ENCODE measurements around the gene LCN10. TPM values are rescaled to one million over a fixed set of nuclear protein-coding genes. Genes with fewer than 3 reads are reported as not detected.

Gene LCN10
- total RNA-seq, 1 experiment from 2014 or later = 1.5 TPM

GRCh38 chr9:136759436-136760325, 16.9 kb upstream of the LCN10 start:
- H2BK20ac ChIP-seq (ENCODE audit: low read depth, low read length, poor library complexity, severe bottlenecking) = no peak overlapping the region
- no peaks in the 10 kb centered on the region for H3K79me2 ChIP-seq (ENCODE audit: insufficient read depth, low read length)
- H3K4ac ChIP-seq (ENCODE audit: low read depth, low read length) = no peak overlapping the region
- H3K14ac ChIP-seq (ENCODE audit: insufficient read depth, low read length) = no peak overlapping the region
- H4K91ac ChIP-seq (ENCODE audit: insufficient read length, low read depth, low read length) = no peak overlapping the region
- H2BK12ac ChIP-seq (ENCODE audit: insufficient read length, low read depth, low read length) = no peak overlapping the region
- peak overlapping the region in 1 of 3 experiments; percentile 74; a peak in 1 of 7 replicates for H3K27ac Mint-ChIP-seq
- no peak overlapping the region for H2BK15ac ChIP-seq (ENCODE audit: low read depth, low read length)
- H2AK5ac ChIP-seq (ENCODE audit: insufficient read length, low read length) = no peak overlapping the region
- H3K4me1 ChIP-seq (ENCODE audit: insufficient read depth, low read length) = no peaks in the 10 kb centered on the region
- H4K8ac ChIP-seq (replicated peaks; ENCODE audit: insufficient read length, low read depth, low read length) = no peak overlapping the region
- no peaks in the 10 kb centered on the region for H3K79me1 ChIP-seq (ENCODE audit: insufficient read depth, low read depth, low read length, poor library complexity, severe bottlenecking)
- no peak overlapping the region for H2BK5ac ChIP-seq (ENCODE audit: insufficient read length, low read length)
- H3K56ac ChIP-seq (ENCODE audit: insufficient read length, low read depth, low read length) = no peak overlapping the region
- peak overlapping the region in 1 of 2 experiments; percentile 40; a peak in 1 of 5 replicates for H3K4me3 Mint-ChIP-seq
- H4K20me1 ChIP-seq (ENCODE audit: control insufficient read depth, insufficient read depth, insufficient read length) = no peaks in the 10 kb centered on the region
- TF ChIP-seq CTCF (conservative IDR thresholded peaks at IDR 0.05) = no peak
- no peak overlapping the region for H3K23ac ChIP-seq (ENCODE audit: insufficient read length, low read depth, low read length)
- no peak overlapping the region for H3K4me2 ChIP-seq (ENCODE audit: insufficient read depth, insufficient read length, low read length)
- no peaks in the 10 kb centered on the region for H3K9me3 ChIP-seq (ENCODE audit: control insufficient read depth, low read depth, low read length)
- H3K27ac ChIP-seq (ENCODE audit: insufficient read length, low read depth, low read length) = no peak overlapping the region
- H3K23me2 ChIP-seq (ENCODE audit: insufficient read length, low read depth, low read length, poor library complexity, severe bottlenecking) = no peaks in the 10 kb centered on the region
- no peak overlapping the region for H2BK120ac ChIP-seq (ENCODE audit: low read depth, low read length, poor library complexity, severe bottlenecking)
- H3K4me1 Mint-ChIP-seq = peaks cover 12 to 28% of the 10 kb centered on the region in 2 experiments; a peak in 3 of 4 replicates
- no peak overlapping the region for H3T11ph ChIP-seq (ENCODE audit: low read length)
- peaks cover 9 to 11% of the 10 kb centered on the region in 2 experiments; a peak in 4 of 5 replicates for H3K9me3 Mint-ChIP-seq
- H3K36me3 Mint-ChIP-seq (ENCODE audit: insufficient read depth in 1 of 3, low read depth in 3 of 3) = peaks cover 2 to 9% (median 2%) of the 10 kb centered on the region in 3 experiments; a peak in 4 of 7 replicates
- peaks cover 2% of the 10 kb centered on the region; the same call in 1 of the 2 replicates for H3K27me3 Mint-ChIP-seq (ENCODE audit: low read depth)
- no peak overlapping the region for H3K18ac ChIP-seq (ENCODE audit: insufficient read length, low read depth, low read length)
- H3K9ac ChIP-seq (ENCODE audit: extremely low read depth, insufficient read length, low read length) = no peak overlapping the region
- peak; percentile 33 for DNase-seq
- no peaks in the 10 kb centered on the region for H3K27me3 ChIP-seq (ENCODE audit: insufficient read depth, low read length)
- no CpG with 5 or more reads among the region's 27 CpGs for WGBS (ENCODE audit: extremely low coverage, insufficient read length, low lambda C conversion rate)
- no peak overlapping the region for H4K5ac ChIP-seq (ENCODE audit: insufficient read length, low read depth, low read length)
- no peak overlapping the region for H2AFZ ChIP-seq (ENCODE audit: low read length)
